ENCODE results near the gene HDAC4. TPM values are rescaled to one million over a fixed set of nuclear protein-coding genes. Genes with fewer than 3 reads are reported as not detected.

HDAC4 gene
- total RNA-seq, 1 experiment from 2014 or later, result 21.8 TPM

DNA sequence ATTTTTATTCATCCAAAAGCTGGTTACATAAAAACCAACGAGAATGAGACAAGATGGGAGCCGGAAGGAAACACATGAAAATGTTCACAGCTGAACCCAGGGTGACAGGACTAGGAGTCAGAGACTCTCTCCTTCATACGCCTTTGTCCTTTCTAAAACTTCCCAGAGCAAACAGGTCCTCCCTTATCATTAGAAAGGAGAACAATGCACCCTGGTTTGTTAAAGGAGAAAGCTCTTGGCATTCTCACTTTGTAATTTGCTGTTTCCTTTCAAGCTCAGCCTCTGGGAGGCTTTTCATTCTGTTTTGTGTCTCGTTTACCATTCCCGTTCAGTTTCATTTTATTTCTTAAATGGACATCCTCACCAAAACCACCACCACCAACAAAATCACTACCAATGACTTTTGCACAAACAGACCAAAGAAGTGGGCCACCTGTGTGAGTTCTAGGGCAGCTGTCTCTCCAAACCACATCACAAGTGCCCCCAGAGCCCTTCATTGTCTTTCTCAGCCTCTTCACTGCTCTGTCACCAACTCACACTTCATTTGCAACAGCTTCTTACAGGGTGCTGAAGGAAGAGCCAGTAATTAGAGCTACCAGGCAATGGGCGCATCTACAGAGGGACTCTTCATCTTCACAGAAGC, 105.3 kb downstream of the HDAC4 start:
- TF ChIP-seq, protein P1, sequence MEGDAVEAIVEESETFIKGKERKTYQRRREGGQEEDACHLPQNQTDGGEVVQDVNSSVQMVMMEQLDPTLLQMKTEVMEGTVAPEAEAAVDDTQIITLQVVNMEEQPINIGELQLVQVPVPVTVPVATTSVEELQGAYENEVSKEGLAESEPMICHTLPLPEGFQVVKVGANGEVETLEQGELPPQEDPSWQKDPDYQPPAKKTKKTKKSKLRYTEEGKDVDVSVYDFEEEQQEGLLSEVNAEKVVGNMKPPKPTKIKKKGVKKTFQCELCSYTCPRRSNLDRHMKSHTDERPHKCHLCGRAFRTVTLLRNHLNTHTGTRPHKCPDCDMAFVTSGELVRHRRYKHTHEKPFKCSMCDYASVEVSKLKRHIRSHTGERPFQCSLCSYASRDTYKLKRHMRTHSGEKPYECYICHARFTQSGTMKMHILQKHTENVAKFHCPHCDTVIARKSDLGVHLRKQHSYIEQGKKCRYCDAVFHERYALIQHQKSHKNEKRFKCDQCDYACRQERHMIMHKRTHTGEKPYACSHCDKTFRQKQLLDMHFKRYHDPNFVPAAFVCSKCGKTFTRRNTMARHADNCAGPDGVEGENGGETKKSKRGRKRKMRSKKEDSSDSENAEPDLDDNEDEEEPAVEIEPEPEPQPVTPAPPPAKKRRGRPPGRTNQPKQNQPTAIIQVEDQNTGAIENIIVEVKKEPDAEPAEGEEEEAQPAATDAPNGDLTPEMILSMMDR (IDR thresholded peaks at IDR 0.05; ENCODE audit: unreplicated experiment), result no peak
- CTCF ChIA-PET, result no interaction called here
- POLR2A ChIA-PET, result no interaction called here
- no peak for DNase-seq (ENCODE audit: unreplicated experiment)
- no peak overlapping the region for H3K4me3 Mint-ChIP-seq (ENCODE audit: unreplicated experiment)
- H3K4me1 Mint-ChIP-seq (ENCODE audit: insufficient read depth, unreplicated experiment), result no peaks in the 10 kb centered on the region
- no peaks in the 10 kb centered on the region for H3K36me3 Mint-ChIP-seq (ENCODE audit: insufficient read depth, unreplicated experiment)
- H3K27me3 Mint-ChIP-seq (ENCODE audit: insufficient read depth, unreplicated experiment), result no peaks in the 10 kb centered on the region
- no TSS peak for BruUV-seq (replicated peaks)
- H3K27ac Mint-ChIP-seq (ENCODE audit: low read depth, unreplicated experiment), result no peak overlapping the region
- no peaks in the 10 kb centered on the region for H3K9me3 Mint-ChIP-seq (ENCODE audit: unreplicated experiment)
- intact Hi-C loops (cut with micrococcal nuclease), result no loop called here

DNA sequence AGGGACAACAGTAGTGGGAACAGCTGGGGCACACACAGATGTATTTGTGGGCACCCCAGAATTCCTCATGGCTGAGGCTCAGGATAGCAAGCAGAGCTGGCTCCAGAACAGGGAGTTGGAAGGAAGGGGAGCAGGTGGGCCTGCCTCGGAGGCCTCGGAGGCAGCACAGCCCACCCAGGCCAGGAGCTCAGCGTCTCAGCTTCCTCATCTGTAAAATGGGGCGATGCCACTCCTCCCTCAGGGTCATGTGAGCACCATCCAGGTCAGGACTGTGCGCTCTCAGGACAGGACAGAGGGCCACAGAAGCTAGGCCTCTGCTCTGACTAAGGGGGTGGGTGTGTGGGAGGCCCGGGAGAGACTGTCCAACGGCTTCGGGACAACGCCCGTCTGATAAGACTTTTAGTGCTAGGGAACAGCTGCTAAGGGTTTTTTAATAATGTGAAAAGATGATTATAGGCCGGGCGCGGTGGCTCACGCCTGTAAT, 106.2 kb downstream of the HDAC4 start:
- Mint-ChIP-seq H3K4me3 (ENCODE audit: unreplicated experiment) (no peak overlapping the region), H3K36me3 (ENCODE audit: insufficient read depth, unreplicated experiment) (no peaks in the 10 kb centered on the region), H3K27me3 (ENCODE audit: insufficient read depth, unreplicated experiment) (no peaks in the 10 kb centered on the region), H3K4me1 (ENCODE audit: insufficient read depth, unreplicated experiment) (no peaks in the 10 kb centered on the region), H3K27ac (ENCODE audit: low read depth, unreplicated experiment) (no peak overlapping the region), H3K9me3 (ENCODE audit: unreplicated experiment) (no peaks in the 10 kb centered on the region)
- DNase-seq (ENCODE audit: unreplicated experiment), result no peak
- TF ChIP-seq, protein P1 (IDR thresholded peaks at IDR 0.05; ENCODE audit: unreplicated experiment), result no peak
- intact Hi-C loops (cut with micrococcal nuclease), result no loop called here
- no TSS peak for BruUV-seq (replicated peaks)
- POLR2A ChIA-PET, result interaction anchor here (0.9 kb wide), 1 partner anchor 106 kb away, joined by 4 read pairs; the partner anchor contains the start of gene HDAC4
- CTCF ChIA-PET, result no interaction called here

DNA sequence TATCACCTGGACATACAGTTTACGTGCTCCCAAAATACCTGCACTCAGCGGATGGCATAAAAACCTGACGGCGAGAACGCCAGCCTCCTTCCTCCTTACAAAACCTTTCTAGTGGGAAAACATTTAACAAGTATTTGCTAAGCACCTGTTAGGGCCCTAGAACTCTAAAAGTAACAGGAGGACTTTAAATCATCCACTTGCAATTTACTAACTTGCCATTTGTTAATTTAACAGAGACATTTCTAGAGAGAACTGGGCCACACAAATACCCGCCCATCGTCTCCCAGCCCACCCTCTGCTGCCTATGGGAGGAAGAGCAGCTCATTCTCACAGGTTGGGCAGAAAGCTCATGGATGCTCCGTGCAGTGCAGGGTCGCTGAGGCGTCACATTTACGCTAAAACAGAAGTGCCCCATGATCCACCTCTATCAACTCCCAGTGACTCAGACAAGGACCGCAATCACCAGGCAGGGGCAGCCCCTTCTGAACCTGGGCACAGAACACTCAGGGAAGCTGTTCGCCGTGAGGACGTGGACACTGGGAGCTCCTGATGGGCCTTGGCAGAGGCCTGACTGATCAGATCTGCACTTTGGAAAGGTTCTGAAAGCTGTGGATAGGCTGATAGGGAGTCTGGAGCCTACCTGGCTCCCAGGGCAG, 106.9 kb downstream of the HDAC4 start:
- no peak overlapping the region for H3K4me3 Mint-ChIP-seq (ENCODE audit: unreplicated experiment)
- no peaks in the 10 kb centered on the region for H3K36me3 Mint-ChIP-seq (ENCODE audit: insufficient read depth, unreplicated experiment)
- intact Hi-C loops (cut with micrococcal nuclease), result no loop called here
- no peaks in the 10 kb centered on the region for H3K4me1 Mint-ChIP-seq (ENCODE audit: insufficient read depth, unreplicated experiment)
- no peaks in the 10 kb centered on the region for H3K27me3 Mint-ChIP-seq (ENCODE audit: insufficient read depth, unreplicated experiment)
- ChIA-PET POLR2A (interaction anchor here (0.9 kb wide), 1 partner anchor 107 kb away, joined by 4 read pairs; the partner anchor contains the start of gene HDAC4), CTCF (no interaction called here)
- DNase-seq (ENCODE audit: unreplicated experiment), result no peak
- TF ChIP-seq, protein P1 (IDR thresholded peaks at IDR 0.05; ENCODE audit: unreplicated experiment), result no peak
- H3K9me3 Mint-ChIP-seq (ENCODE audit: unreplicated experiment), result no peaks in the 10 kb centered on the region
- H3K27ac Mint-ChIP-seq (ENCODE audit: low read depth, unreplicated experiment), result no peak overlapping the region
- no TSS peak for BruUV-seq (replicated peaks)

DNA sequence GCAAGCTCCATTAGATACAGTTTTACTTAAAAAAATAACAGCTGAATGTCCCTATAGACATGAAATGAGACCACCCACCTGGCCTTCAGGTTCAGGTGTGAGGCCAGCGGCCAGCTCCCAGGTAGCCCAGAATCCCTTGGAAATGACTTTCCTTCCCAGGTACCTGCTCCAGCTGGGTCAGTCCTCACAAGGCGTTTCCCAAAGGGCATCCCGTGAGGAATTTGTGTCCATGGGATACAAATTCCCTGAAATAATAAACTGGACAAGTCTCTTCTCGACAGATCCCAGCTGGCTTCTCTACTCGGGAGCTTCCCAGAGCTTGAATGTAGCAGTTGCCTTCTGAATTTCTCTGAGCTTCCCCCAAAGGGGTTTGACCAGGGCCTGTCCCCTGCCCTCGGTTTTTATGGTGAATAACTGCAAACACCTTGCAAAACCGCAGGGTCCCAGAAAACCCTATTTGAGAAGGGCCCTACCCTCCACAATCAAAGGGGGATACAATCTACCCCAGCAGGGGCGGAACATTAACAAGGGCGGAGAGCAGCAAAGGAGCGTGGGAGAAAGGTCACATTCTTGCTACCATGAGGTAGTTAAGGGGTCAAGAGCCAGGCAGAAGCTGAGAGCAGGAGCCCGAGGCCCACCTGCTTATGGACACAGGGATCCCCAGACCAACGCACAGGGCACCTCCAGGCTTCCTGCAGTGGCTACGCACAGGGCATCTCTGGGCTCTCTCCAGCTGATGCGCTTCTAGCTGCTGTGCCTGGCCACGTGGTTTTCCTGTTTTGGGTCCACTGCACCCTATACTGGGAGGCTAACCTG, 107.7 kb downstream of the HDAC4 start:
- Mint-ChIP-seq H3K27me3 (ENCODE audit: insufficient read depth, unreplicated experiment) (no peaks in the 10 kb centered on the region), H3K9me3 (ENCODE audit: unreplicated experiment) (no peaks in the 10 kb centered on the region), H3K4me3 (ENCODE audit: unreplicated experiment) (no peak overlapping the region), H3K4me1 (ENCODE audit: insufficient read depth, unreplicated experiment) (no peaks in the 10 kb centered on the region), H3K27ac (ENCODE audit: low read depth, unreplicated experiment) (peak overlapping the region; percentile 39), H3K36me3 (ENCODE audit: insufficient read depth, unreplicated experiment) (no peaks in the 10 kb centered on the region)
- BruUV-seq (replicated peaks), result no TSS peak
- POLR2A ChIA-PET, result interaction anchor here (1.3 kb wide), 1 partner anchor 13 kb away, joined by 3 read pairs; no protein-coding TSS in a partner anchor
- TF ChIP-seq, protein P1 (IDR thresholded peaks at IDR 0.05; ENCODE audit: unreplicated experiment), result no peak
- intact Hi-C loops (cut with micrococcal nuclease), result no loop called here
- CTCF ChIA-PET, result no interaction called here
- DNase-seq (ENCODE audit: unreplicated experiment), result no peak
